CD4-positive, alpha-beta T cell treated with Interleukin-4 for 4 hours (primary cell): ENCODE data around the gene BEST1.

Experiments used
- DNase-seq: peaks from one replicate; pipeline ENCODE4 v3.0.0-alpha.2; 2020

Gene BEST1

GRCh38 chr11:61950035-61950547, at the start of gene BEST1:
BEST1 (plus strand) TSS chr11:61950351; CDS start chr11:61951807, 1,456 bp downstream.
- no peak for DNase-seq

- DNase-seq: no peak
Measured at GRCh38 chr11:61901397-61901796, 48.8 kb upstream of the BEST1 start.

DNA sequence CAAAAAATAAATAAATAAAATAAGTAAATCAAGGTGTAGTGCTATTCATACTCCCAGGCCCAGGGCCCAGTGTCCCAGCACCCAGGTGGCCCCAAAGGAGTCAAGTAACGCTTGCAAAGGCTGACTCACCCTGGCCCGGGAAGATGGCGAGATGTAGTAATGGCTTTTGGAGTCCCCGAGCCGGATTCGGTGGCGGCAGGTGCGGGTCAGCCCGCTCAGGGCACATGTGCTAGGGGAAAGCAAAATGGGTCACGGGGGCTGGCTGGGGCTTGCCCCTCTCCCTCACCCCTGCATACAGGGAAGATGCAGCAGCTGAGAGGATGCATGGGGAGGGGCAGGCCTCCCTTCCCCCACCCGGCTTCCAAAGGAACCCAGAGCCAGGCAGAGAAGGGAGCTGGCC, 47.8 kb upstream of the BEST1 start:
- DNase-seq: no peak

DNA sequence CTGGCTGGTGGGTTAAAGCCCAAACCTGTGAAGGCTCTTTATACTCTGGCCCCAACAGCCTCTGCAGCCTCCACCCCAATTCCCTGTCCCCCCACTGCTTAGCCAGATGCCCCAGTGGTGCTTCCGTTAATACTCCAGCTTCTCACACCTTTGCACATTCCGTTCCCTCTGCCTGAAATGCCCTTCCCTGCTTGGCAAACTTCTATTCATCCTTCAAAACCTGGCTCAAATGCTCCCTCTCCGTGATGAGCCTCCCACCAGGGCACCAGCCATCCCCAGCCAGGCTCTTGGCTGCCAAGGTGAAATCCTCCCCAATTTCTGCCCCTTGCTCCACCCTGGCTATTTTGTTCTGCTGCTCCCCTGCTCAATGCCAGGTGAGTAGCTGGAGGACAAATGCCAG, 46.3 kb upstream of the BEST1 start:
- DNase-seq: no peak

GRCh38 chr11:61904539-61905048, 45.6 kb upstream of the BEST1 start:
- DNase-seq: no peak

DNA sequence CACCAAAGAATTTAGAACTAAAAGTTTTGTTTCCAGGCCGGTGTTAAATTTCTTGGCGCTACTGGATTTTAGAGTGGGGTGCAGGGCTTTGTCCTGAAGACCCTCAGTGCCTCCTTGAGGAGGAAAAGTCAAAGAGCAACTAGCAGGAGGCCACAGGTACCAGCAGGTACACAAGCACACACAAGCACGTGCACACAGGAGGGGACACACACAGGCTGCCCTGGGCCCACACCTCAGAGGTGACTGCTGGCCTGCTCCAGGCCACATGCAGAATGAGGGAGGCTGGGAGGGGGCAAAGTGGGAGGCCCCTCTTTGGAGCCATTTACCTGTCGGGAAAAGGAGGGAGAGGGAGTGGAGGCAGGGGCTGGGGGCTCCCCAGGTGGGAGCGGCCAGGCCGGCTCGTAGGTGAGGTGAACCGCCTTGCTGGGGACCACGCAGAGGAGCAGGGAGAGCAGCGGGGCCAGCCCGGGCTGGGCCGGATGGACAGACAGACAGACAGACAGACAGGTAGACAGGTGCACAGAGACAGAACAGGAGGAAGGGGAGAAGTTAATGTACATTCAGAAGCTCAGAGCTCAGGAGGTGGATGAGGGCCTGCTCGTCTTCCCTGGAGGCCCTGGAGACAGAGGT, 45.0 kb upstream of the BEST1 start:
- DNase-seq: no peak

GRCh38 chr11:61905801-61906521, 44.2 kb upstream of the BEST1 start:
- DNase-seq: no peak

- no peak for DNase-seq
Measured at GRCh38 chr11:61906522-61906909, 43.6 kb upstream of the BEST1 start.

DNA sequence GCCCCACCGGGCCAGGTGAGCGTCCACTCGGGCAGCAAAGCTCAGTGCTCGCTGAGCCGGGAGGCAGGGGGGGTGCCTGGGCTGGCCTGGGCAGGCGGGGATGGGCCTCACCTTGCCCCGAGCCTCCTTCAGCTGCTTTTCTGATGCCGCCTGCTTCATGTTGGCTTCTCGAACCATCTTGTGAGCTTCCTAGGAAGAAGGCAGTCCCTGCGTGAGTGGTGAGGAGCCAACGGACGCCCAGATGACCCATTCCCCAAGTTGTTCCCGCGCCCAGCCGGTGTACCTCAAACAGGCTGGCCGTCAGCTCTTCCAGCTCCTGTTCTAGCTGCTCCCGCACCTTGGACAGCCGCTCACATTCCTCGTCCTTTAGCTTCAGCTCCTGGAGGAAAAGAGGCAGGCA, 42.9 kb upstream of the BEST1 start:
- no peak for DNase-seq

- no peak for DNase-seq
Measured at GRCh38 chr11:61907871-61908729, 42.1 kb upstream of the BEST1 start.

DNA sequence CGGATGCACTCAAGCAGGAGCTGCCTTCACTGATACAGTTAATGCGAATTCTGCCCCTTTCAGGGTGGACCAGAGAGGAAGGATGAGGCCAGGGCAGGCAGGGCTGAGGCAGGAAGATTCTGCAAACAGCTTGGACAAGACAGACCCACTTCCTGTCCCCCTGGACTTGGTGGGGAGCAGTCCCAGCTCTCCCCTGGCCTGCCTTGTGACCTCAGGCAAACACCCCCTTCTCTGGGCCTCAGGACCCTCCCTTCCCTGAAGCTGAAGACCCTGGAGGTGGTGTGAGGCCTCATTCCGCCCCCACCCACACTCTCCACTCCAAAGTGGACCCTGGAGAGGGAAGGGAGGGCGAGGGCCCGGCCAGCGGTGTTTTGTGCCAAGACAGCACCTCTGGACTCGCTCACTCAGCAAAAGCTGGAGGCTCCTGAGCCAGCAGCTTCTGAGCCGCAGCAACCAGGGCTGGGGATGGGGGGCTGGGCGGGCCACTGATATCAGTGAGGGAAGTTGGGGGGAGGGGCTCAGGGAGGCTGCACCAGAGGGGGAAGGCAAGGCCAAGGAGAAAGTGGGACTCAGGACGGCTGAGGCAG, 41.3 kb upstream of the BEST1 start:
- no peak for DNase-seq

GRCh38 chr11:61910187-61911127, 39.7 kb upstream of the BEST1 start:
- no peak for DNase-seq

- DNase-seq: no peak
Measured at GRCh38 chr11:61911128-61911700, 38.9 kb upstream of the BEST1 start.

DNA sequence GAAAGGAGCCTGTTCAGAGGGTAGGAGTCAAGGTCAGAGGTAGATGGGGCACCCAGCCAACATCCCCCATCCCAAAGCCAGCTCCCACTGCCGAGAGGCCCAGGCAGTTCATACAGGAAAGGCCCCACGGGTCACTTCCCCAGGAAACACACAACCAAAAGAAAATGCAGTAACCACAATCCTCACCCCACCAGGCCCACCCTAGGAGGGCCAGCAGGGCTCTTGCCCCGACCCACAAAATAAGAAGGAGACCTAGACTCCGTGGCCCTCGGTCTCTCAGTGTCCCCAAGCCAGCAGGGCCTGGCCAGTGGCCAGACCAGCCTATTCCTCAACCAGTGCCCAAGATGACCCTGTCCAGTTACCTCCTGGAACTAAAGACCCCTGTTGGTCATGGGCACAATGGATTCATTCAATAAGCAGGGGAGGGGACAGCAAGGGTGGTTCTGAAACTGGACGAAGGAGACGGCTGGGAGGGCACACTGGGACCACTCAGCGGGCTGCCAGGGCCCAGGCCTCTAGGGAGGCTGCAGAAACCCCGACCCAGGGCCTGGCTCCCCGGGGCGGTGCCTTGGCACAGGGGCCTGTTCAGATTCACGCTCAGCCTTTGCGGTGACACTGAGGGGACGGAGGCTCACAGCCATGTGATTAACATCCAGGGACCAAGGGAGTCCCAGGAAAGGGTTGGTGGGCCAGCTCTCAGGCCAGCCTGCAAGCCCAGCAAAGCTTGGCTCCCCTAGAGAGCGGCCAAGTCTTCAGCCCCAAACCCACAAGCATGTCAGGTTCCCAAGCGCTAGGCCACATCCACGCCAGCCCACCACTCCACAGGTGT, 38.2 kb upstream of the BEST1 start:
- no peak for DNase-seq

- peak; percentile 19 for DNase-seq
Measured at GRCh38 chr11:61912530-61912898, 37.6 kb upstream of the BEST1 start.

- no peak for DNase-seq
Measured at GRCh38 chr11:61912991-61913698, 37.0 kb upstream of the BEST1 start.

- no peak for DNase-seq
Measured at GRCh38 chr11:61913699-61914395, 36.3 kb upstream of the BEST1 start.

DNA sequence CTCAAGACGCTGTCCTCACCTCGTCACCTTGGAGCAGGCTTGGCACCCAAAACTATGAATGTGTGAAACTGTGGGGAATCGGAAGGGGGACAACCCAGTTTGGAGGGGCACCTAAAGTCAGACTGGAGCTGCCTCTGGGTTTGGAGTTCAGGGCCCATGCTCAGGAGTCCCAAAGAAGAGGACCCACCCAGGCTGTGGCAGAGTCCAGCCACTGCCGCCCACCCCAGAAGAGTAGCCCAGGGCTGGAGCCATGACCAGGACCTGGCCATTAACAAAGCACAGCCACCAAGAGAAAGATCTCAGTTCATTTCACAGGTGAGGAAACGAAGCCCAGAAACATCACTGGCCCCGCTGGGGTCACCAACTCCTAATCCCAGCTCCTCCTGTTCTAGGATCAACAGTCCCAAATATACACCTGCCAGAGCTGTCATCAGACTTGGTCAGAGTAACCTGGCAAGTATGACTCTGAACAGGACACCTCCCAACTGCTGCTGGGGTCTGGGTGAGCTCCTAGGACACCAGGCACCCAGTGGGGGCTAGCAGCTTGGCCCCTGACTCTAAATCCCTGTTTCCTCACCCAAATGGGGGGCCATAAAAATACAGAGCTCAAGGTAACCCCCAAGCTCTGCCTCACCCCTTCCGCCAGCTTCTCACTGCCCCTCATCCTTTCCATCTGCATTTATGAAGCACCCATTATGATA, 35.5 kb upstream of the BEST1 start:
- DNase-seq: no peak
